Activated CD8-positive, alpha-beta memory T cell treated with anti-CD3 and anti-CD28 coated beads, Interleukin-2, amount 10 ng/mL, durations not matched to agents 7 days and 5 days (primary cell): ENCODE measurements around the gene CELSR1. TPM values are rescaled to one million over a fixed set of nuclear protein-coding genes. Genes with fewer than 3 reads are reported as not detected.

Source experiments
- ATAC-seq: fragments of 150-1000 bp; cut with Tn5 transposase; one replicate; pipeline ENCODE4 v1.10.0; 2021; ENCODE audit warnings: moderate library complexity
- CTCF ChIA-PET: fragments of 350-600 bp; sonication (Branson Sonifier 250); formaldehyde crosslinking; loops from one replicate; lab custom pipeline; 2021; ENCODE audit warnings: antibody characterized with exemption; lab: Charles Lee
- DNase-seq: peaks from one replicate; pipeline ENCODE4 v3.0.0-alpha.2; 2020
- H3K27ac Mint-ChIP-seq: one replicate; pipeline ENCODE4 v1.8.0; 2021; ENCODE audit warnings: mild to moderate bottlenecking, mixed read lengths
- H3K27me3 Mint-ChIP-seq: one replicate; pipeline ENCODE4 v1.8.0; 2021; ENCODE audit warnings: mixed read lengths
- H3K36me3 Mint-ChIP-seq: one replicate; pipeline ENCODE4 v1.8.0; 2021; ENCODE audit warnings: mild to moderate bottlenecking, mixed read lengths
- H3K4me1 Mint-ChIP-seq: one replicate; pipeline ENCODE4 v1.8.0; 2021; ENCODE audit warnings: mixed read lengths
- H3K4me3 Mint-ChIP-seq: one replicate; pipeline ENCODE4 v1.8.0; 2021; ENCODE audit warnings: mild to moderate bottlenecking, moderate library complexity, mixed read lengths
- H3K9me3 Mint-ChIP-seq: one replicate; pipeline ENCODE4 v1.8.0; 2022; ENCODE audit warnings: low read depth, mixed read lengths
- total RNA-seq, 2 experiments: library from RNA; stranded (reverse); gene quantifications; one replicate each; pipeline ENCODE4 v1.2.3, GENCODE V29; 2021

The CELSR1 gene
- total RNA-seq, 2 experiments from 2014 or later = 0.06 to 0.12 TPM

GRCh38 chr22:46388647-46389046, 148.8 kb downstream of the CELSR1 start:
- ATAC-seq (no peak), DNase-seq (no peak)
- H3K36me3 Mint-ChIP-seq = no peaks in the 10 kb centered on the region
- no peak overlapping the region for H3K27ac Mint-ChIP-seq
- CTCF ChIA-PET = no interaction called here
- H3K9me3 Mint-ChIP-seq = no peaks in the 10 kb centered on the region
- H3K4me3 Mint-ChIP-seq = no peak overlapping the region
- H3K27me3 Mint-ChIP-seq = no peaks in the 10 kb centered on the region
- H3K4me1 Mint-ChIP-seq = no peaks in the 10 kb centered on the region

- ATAC-seq (no peak), DNase-seq (no peak)
- CTCF ChIA-PET = no interaction called here
- Mint-ChIP-seq H3K36me3 (no peaks in the 10 kb centered on the region), H3K27me3 (no peaks in the 10 kb centered on the region), H3K9me3 (no peaks in the 10 kb centered on the region), H3K4me1 (no peaks in the 10 kb centered on the region), H3K4me3 (no peak overlapping the region), H3K27ac (no peak overlapping the region)
Observed at GRCh38 chr22:46387748-46388147, 149.7 kb downstream of the CELSR1 start.

GRCh38 chr22:46386312-46386711, 151.1 kb downstream of the CELSR1 start:
- no peaks in the 10 kb centered on the region for H3K27me3 Mint-ChIP-seq
- no peak overlapping the region for H3K4me3 Mint-ChIP-seq
- H3K9me3 Mint-ChIP-seq = no peaks in the 10 kb centered on the region
- no peak overlapping the region for H3K27ac Mint-ChIP-seq
- CTCF ChIA-PET = no interaction called here
- no peaks in the 10 kb centered on the region for H3K36me3 Mint-ChIP-seq
- ATAC-seq (no peak), DNase-seq (no peak)
- no peaks in the 10 kb centered on the region for H3K4me1 Mint-ChIP-seq

GRCh38 chr22:46382524-46382923, 154.9 kb downstream of the CELSR1 start:
- CTCF ChIA-PET = no interaction called here
- no peaks in the 10 kb centered on the region for H3K9me3 Mint-ChIP-seq
- no peak overlapping the region for H3K27ac Mint-ChIP-seq
- H3K4me3 Mint-ChIP-seq = no peak overlapping the region
- DNase-seq = no peak
- no peaks in the 10 kb centered on the region for H3K27me3 Mint-ChIP-seq
- no peaks in the 10 kb centered on the region for H3K4me1 Mint-ChIP-seq
- ATAC-seq = no peak
- no peaks in the 10 kb centered on the region for H3K36me3 Mint-ChIP-seq

- Mint-ChIP-seq H3K4me3 (no peak overlapping the region), H3K27ac (no peak overlapping the region), H3K9me3 (no peaks in the 10 kb centered on the region), H3K27me3 (no peaks in the 10 kb centered on the region), H3K36me3 (no peaks in the 10 kb centered on the region), H3K4me1 (no peaks in the 10 kb centered on the region)
- DNase-seq (no peak), ATAC-seq (no peak)
- CTCF ChIA-PET = no interaction called here
Observed at GRCh38 chr22:46381731-46382130, 155.7 kb downstream of the CELSR1 start.

- H3K4me3 Mint-ChIP-seq = no peak overlapping the region
- ATAC-seq (no peak), DNase-seq (no peak)
- H3K9me3 Mint-ChIP-seq = no peaks in the 10 kb centered on the region
- no peak overlapping the region for H3K27ac Mint-ChIP-seq
- no peaks in the 10 kb centered on the region for H3K36me3 Mint-ChIP-seq
- H3K4me1 Mint-ChIP-seq = no peaks in the 10 kb centered on the region
- CTCF ChIA-PET = no interaction called here
- no peaks in the 10 kb centered on the region for H3K27me3 Mint-ChIP-seq
Observed at GRCh38 chr22:46381142-46381541, 156.3 kb downstream of the CELSR1 start.

GRCh38 chr22:46380581-46380980, 156.8 kb downstream of the CELSR1 start:
- DNase-seq (no peak), ATAC-seq (no peak)
- H3K4me3 Mint-ChIP-seq = no peak overlapping the region
- H3K4me1 Mint-ChIP-seq = no peaks in the 10 kb centered on the region
- CTCF ChIA-PET = no interaction called here
- peaks cover 3% of the 10 kb centered on the region for H3K9me3 Mint-ChIP-seq
- H3K27ac Mint-ChIP-seq = no peak overlapping the region
- H3K36me3 Mint-ChIP-seq = no peaks in the 10 kb centered on the region
- no peaks in the 10 kb centered on the region for H3K27me3 Mint-ChIP-seq

- Mint-ChIP-seq H3K27me3 (peaks cover 3% of the 10 kb centered on the region), H3K9me3 (peaks cover 3% of the 10 kb centered on the region), H3K4me1 (no peaks in the 10 kb centered on the region), H3K27ac (no peak overlapping the region), H3K36me3 (peaks cover 2% of the 10 kb centered on the region), H3K4me3 (no peak overlapping the region)
- CTCF ChIA-PET = no interaction called here
- ATAC-seq (no peak), DNase-seq (no peak)
Observed at GRCh38 chr22:46380069-46380468, 157.4 kb downstream of the CELSR1 start.

GRCh38 chr22:46379066-46379930, 158.1 kb downstream of the CELSR1 start:
- DNase-seq (no peak), ATAC-seq (no peak)
- Mint-ChIP-seq H3K36me3 (peaks cover 2% of the 10 kb centered on the region), H3K4me3 (no peak overlapping the region), H3K27ac (no peak overlapping the region), H3K27me3 (peaks cover 5% of the 10 kb centered on the region), H3K9me3 (peaks cover 3% of the 10 kb centered on the region), H3K4me1 (peaks cover 2% of the 10 kb centered on the region)
- CTCF ChIA-PET = interaction anchor here (0.9 kb wide), 1 partner anchor 12 kb away, joined by 3 read pairs; no protein-coding TSS in a partner anchor

- Mint-ChIP-seq H3K27me3 (peaks cover 9% of the 10 kb centered on the region), H3K4me3 (no peak overlapping the region), H3K27ac (no peak overlapping the region), H3K36me3 (peaks cover 2% of the 10 kb centered on the region), H3K9me3 (peaks cover 3% of the 10 kb centered on the region), H3K4me1 (peaks cover 10% of the 10 kb centered on the region)
- no peak for DNase-seq
- CTCF ChIA-PET = interaction anchor here (0.9 kb wide), 1 partner anchor 11 kb away, joined by 3 read pairs; no protein-coding TSS in a partner anchor
- ATAC-seq = no peak
Observed at GRCh38 chr22:46378426-46379065, 158.9 kb downstream of the CELSR1 start.

- Mint-ChIP-seq H3K4me1 (peaks cover 13% of the 10 kb centered on the region), H3K9me3 (peaks cover 3% of the 10 kb centered on the region), H3K27ac (no peak overlapping the region), H3K4me3 (no peak overlapping the region), H3K27me3 (peaks cover 9% of the 10 kb centered on the region), H3K36me3 (peaks cover 2% of the 10 kb centered on the region)
- DNase-seq (no peak), ATAC-seq (no peak)
- CTCF ChIA-PET = no interaction called here
Observed at GRCh38 chr22:46377525-46378425, 159.6 kb downstream of the CELSR1 start.

- Mint-ChIP-seq H3K4me3 (no peak overlapping the region), H3K9me3 (peaks cover 3% of the 10 kb centered on the region), H3K4me1 (peaks cover 14% of the 10 kb centered on the region), H3K27me3 (peaks cover 9% of the 10 kb centered on the region), H3K27ac (no peak overlapping the region), H3K36me3 (peaks cover 2% of the 10 kb centered on the region)
- ATAC-seq = no peak
- CTCF ChIA-PET = no interaction called here
- no peak for DNase-seq
Observed at GRCh38 chr22:46376908-46377524, 160.4 kb downstream of the CELSR1 start.

GRCh38 chr22:46376111-46376510, 161.3 kb downstream of the CELSR1 start:
- H3K27me3 Mint-ChIP-seq = peaks cover 9% of the 10 kb centered on the region
- CTCF ChIA-PET = no interaction called here
- DNase-seq (no peak), ATAC-seq (no peak)
- H3K4me3 Mint-ChIP-seq = no peak overlapping the region
- H3K27ac Mint-ChIP-seq = no peak overlapping the region
- peaks cover 3% of the 10 kb centered on the region for H3K9me3 Mint-ChIP-seq
- peaks cover 2% of the 10 kb centered on the region for H3K36me3 Mint-ChIP-seq
- H3K4me1 Mint-ChIP-seq = peaks cover 18% of the 10 kb centered on the region
